BJ (cell line): Measurements from ENCODE around the gene HOXB8. TPM values are rescaled to one million over a fixed set of nuclear protein-coding genes. Genes with fewer than 3 reads are reported as not detected.

ENCODE experiments used
- CTCF ChIA-PET: fragments of 350-600 bp; formaldehyde crosslinking; extraction: SDS; loops from one replicate; lab custom pipeline; 2021; ENCODE audit warnings: antibody characterized with exemption, inconsistent platforms; lab: Yijun Ruan, JAX
- POLR2A ChIA-PET: fragments of 300-600 bp; sonication (Branson Sonifier 250); formaldehyde crosslinking; extraction: SDS; loops from one replicate; lab custom pipeline; 2021; ENCODE audit warnings: antibody characterized with exemption; lab: Charles Lee
- DNase-seq: peaks from one replicate; pipeline ENCODE4 v3.0.0-alpha.2; 2011; ENCODE audit warnings: low read depth
- H3K27me3 ChIP-seq: 2 replicates; pipeline ENCODE4 v1.6.0; 2011; ENCODE audit warnings: low read length; ENCODE audit not compliant: control insufficient read depth, insufficient read depth
- H3K36me3 ChIP-seq: 2 replicates; pipeline ENCODE4 v1.5.1; 2011; ENCODE audit warnings: low read length; ENCODE audit not compliant: control insufficient read depth, insufficient read depth
- H3K4me3 ChIP-seq: 2 replicates; pipeline ENCODE4 v1.5.1; 2011; ENCODE audit warnings: low read depth, mild to moderate bottlenecking, control low read depth, low read length
- CTCF ChIP-seq: IDR thresholded peaks from 2 replicates; pipeline ENCODE4 v1.5.1; 2011; ENCODE audit warnings: low read depth, mild to moderate bottlenecking, control low read depth, inconsistent platforms, low read length, moderate library complexity; ENCODE audit not compliant: insufficient read depth
- polyA plus RNA-seq: library from polyadenylated mRNA; depleted of rRNA; stranded (reverse); fragments of >200 nt; gene quantifications from 2 replicates; pipeline ENCODE4 v1.2.3, GENCODE V29; 2011

Gene HOXB8
- polyA plus RNA-seq, 1 experiment = not detected

GRCh38 chr17:48588074-48588415 is 27.0 kb downstream of the HOXB8 start:
- no peak for TF ChIP-seq CTCF
- ChIA-PET CTCF (interaction anchor here (0.6 to 2.8 kb wide), 10 partner anchors 30 to 280 kb away, joined by 3 to 16 read pairs (median 4); no protein-coding TSS in a partner anchor), POLR2A (no interaction called here)
- Histone ChIP-seq H3K36me3 (no peaks in the 10 kb centered on the region), H3K4me3 (no peak overlapping the region), H3K27me3 (peaks cover 76% of the 10 kb centered on the region)
- no peak for DNase-seq

GRCh38 chr17:48587276-48588073 is 27.6 kb downstream of the HOXB8 start:
- DNase-seq = no peak
- H3K4me3 ChIP-seq = no peak overlapping the region
- CTCF ChIA-PET = interaction anchor here (0.8 to 2.8 kb wide), 10 partner anchors 17 to 279 kb away, joined by 3 to 16 read pairs (median 4); no protein-coding TSS in a partner anchor
- peaks cover 77% of the 10 kb centered on the region for H3K27me3 ChIP-seq
- no peaks in the 10 kb centered on the region for H3K36me3 ChIP-seq
- TF ChIP-seq CTCF = no peak
- POLR2A ChIA-PET = no interaction called here

GRCh38 chr17:48586355-48587258 is 28.5 kb downstream of the HOXB8 start:
- ChIA-PET POLR2A (no interaction called here), CTCF (interaction anchor here (0.8 to 2.8 kb wide), 8 partner anchors 17 to 278 kb away, joined by 3 to 16 read pairs (median 4); no protein-coding TSS in a partner anchor)
- no peak overlapping the region for H3K4me3 ChIP-seq
- no peak for TF ChIP-seq CTCF
- no peaks in the 10 kb centered on the region for H3K36me3 ChIP-seq
- H3K27me3 ChIP-seq = peaks cover 81% of the 10 kb centered on the region
- no peak for DNase-seq

- Histone ChIP-seq H3K36me3 (no peaks in the 10 kb centered on the region), H3K27me3 (peaks cover 77% of the 10 kb centered on the region), H3K4me3 (no peak overlapping the region)
- POLR2A ChIA-PET = no interaction called here
- no peak for TF ChIP-seq CTCF
- CTCF ChIA-PET = interaction anchor here (2.3 kb wide), 1 partner anchor 232 kb away, joined by 11 read pairs; no protein-coding TSS in a partner anchor
- no peak for DNase-seq
Measured at GRCh38 chr17:48584223-48584741, 30.8 kb downstream of the HOXB8 start.
